Activated CD8-positive, alpha-beta T cell treated with anti-CD3 and anti-CD28 coated beads, Interleukin-2, amount 10 ng/mL, durations not matched to agents 7 days and 5 days (primary cell): ENCODE results near the gene CNGA3. TPM values are rescaled to one million over a fixed set of nuclear protein-coding genes. Genes with fewer than 3 reads are reported as not detected.

ENCODE experiments used
- ATAC-seq: fragments of 150-1000 bp; cut with Tn5 transposase; one replicate; pipeline ENCODE4 v1.10.0; 2021; ENCODE audit warnings: moderate library complexity
- CTCF ChIA-PET: fragments of 350-600 bp; sonication (Branson Sonifier 250); formaldehyde crosslinking; loops from one replicate; lab custom pipeline; 2021; ENCODE audit warnings: antibody characterized with exemption; lab: Charles Lee
- POLR2A ChIA-PET: fragments of 350-600 bp; sonication (Branson Sonifier 250); formaldehyde crosslinking; loops from one replicate; lab custom pipeline; 2021; ENCODE audit warnings: antibody characterized with exemption; lab: Charles Lee
- DNase-seq: peaks from one replicate; pipeline ENCODE4 v3.0.0-alpha.2; 2020
- H3K27ac Mint-ChIP-seq: one replicate; pipeline ENCODE4 v1.8.0; 2021; ENCODE audit warnings: mild to moderate bottlenecking, mixed read lengths
- H3K27me3 Mint-ChIP-seq: one replicate; pipeline ENCODE4 v1.8.0; 2021; ENCODE audit warnings: low read depth, mixed read lengths
- H3K36me3 Mint-ChIP-seq: one replicate; pipeline ENCODE4 v1.8.0; 2021; ENCODE audit warnings: low read depth, mixed read lengths
- H3K4me1 Mint-ChIP-seq: one replicate; pipeline ENCODE4 v1.8.0; 2021; ENCODE audit warnings: low read depth, mixed read lengths
- H3K4me3 Mint-ChIP-seq: one replicate; pipeline ENCODE4 v1.8.0; 2021; ENCODE audit warnings: mild to moderate bottlenecking, mixed read lengths
- H3K9me3 Mint-ChIP-seq: one replicate; pipeline ENCODE4 v1.8.0; 2022; ENCODE audit warnings: mixed read lengths; ENCODE audit not compliant: insufficient read depth
- total RNA-seq, 2 experiments: library from RNA; stranded (reverse); gene quantifications; one replicate each; pipeline ENCODE4 v1.2.3, GENCODE V29; 2021

The CNGA3 gene
- total RNA-seq, 2 experiments from 2014 or later = not detected

DNA sequence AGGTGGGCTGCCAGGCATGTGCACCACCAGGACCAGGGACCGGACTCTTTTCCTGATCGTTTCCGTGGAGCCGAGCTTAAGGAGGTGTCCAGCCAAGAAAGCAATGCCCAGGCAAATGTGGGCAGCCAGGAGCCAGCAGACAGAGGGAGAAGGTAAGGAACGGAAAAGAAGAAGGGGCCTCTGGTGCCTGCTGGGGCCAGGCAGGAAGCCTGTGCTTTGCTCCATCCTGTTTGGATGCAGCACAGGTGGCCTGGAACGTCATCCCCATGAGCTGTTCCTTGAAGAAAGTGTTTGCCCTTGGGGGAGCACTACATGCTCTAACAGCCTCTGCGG, 33.9 kb downstream of the CNGA3 start:
- no peak for ATAC-seq
- no peak for DNase-seq
- no peak overlapping the region for H3K4me3 Mint-ChIP-seq
- no peaks in the 10 kb centered on the region for H3K9me3 Mint-ChIP-seq
- peaks cover 3% of the 10 kb centered on the region for H3K4me1 Mint-ChIP-seq
- H3K36me3 Mint-ChIP-seq = no peaks in the 10 kb centered on the region
- POLR2A ChIA-PET = no interaction called here
- no peak overlapping the region for H3K27ac Mint-ChIP-seq
- peaks cover 19% of the 10 kb centered on the region for H3K27me3 Mint-ChIP-seq
- CTCF ChIA-PET = interaction anchor here (0.6 to 1.1 kb wide), 2 partner anchors 258 to 632 kb away, joined by 3 read pairs; no protein-coding TSS in a partner anchor

GRCh38 chr2:98381494-98381893, 35.2 kb downstream of the CNGA3 start:
- Mint-ChIP-seq H3K27me3 (peaks cover 17% of the 10 kb centered on the region), H3K9me3 (no peaks in the 10 kb centered on the region), H3K4me3 (no peak overlapping the region), H3K27ac (no peak overlapping the region), H3K4me1 (peaks cover 3% of the 10 kb centered on the region), H3K36me3 (no peaks in the 10 kb centered on the region)
- CTCF ChIA-PET = interaction anchor here (1.5 kb wide), 1 partner anchor 575 kb away, joined by 5 read pairs; no protein-coding TSS in a partner anchor
- POLR2A ChIA-PET = no interaction called here
- DNase-seq (no peak), ATAC-seq (no peak)

- no peaks in the 10 kb centered on the region for H3K9me3 Mint-ChIP-seq
- H3K36me3 Mint-ChIP-seq = no peaks in the 10 kb centered on the region
- ATAC-seq (no peak), DNase-seq (no peak)
- peaks cover 14% of the 10 kb centered on the region for H3K27me3 Mint-ChIP-seq
- peaks cover 3% of the 10 kb centered on the region for H3K4me1 Mint-ChIP-seq
- CTCF ChIA-PET = interaction anchor here (1.5 kb wide), 1 partner anchor 575 kb away, joined by 5 read pairs; no protein-coding TSS in a partner anchor
- no peak overlapping the region for H3K27ac Mint-ChIP-seq
- H3K4me3 Mint-ChIP-seq = no peak overlapping the region
- POLR2A ChIA-PET = no interaction called here
Observed at GRCh38 chr2:98382086-98382485, 35.8 kb downstream of the CNGA3 start.

DNA sequence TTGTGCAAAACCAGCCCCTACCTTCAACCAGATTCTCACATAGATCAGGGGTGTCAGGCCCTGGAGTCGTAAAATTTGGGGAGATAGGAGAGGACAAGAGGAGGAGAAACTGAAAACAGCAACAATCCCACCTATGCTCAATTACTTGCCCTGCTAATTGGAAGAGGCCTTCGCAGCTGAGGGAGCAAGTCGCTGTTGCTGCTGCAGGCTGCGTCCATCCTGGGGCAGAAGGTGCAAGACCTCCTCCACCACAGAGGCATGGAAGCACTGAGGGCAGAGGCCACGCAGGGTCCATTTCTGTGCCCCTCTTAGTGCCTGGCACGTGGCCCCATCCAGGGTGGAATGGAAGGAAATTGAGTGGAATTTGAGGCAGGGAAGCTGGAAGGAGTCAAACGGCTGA, 36.5 kb downstream of the CNGA3 start:
- DNase-seq (no peak), ATAC-seq (no peak)
- ChIA-PET POLR2A (no interaction called here), CTCF (no interaction called here)
- Mint-ChIP-seq H3K9me3 (no peaks in the 10 kb centered on the region), H3K27me3 (peaks cover 9% of the 10 kb centered on the region), H3K27ac (no peak overlapping the region), H3K4me3 (no peak overlapping the region), H3K4me1 (peaks cover 3% of the 10 kb centered on the region), H3K36me3 (no peaks in the 10 kb centered on the region)

- ATAC-seq (no peak), DNase-seq (no peak)
- Mint-ChIP-seq H3K36me3 (no peaks in the 10 kb centered on the region), H3K27ac (no peak overlapping the region), H3K27me3 (peaks cover 9% of the 10 kb centered on the region), H3K4me1 (peaks cover 3% of the 10 kb centered on the region), H3K9me3 (no peaks in the 10 kb centered on the region), H3K4me3 (no peak overlapping the region)
- ChIA-PET CTCF (no interaction called here), POLR2A (no interaction called here)
Observed at GRCh38 chr2:98383166-98383565, 36.9 kb downstream of the CNGA3 start.

DNA sequence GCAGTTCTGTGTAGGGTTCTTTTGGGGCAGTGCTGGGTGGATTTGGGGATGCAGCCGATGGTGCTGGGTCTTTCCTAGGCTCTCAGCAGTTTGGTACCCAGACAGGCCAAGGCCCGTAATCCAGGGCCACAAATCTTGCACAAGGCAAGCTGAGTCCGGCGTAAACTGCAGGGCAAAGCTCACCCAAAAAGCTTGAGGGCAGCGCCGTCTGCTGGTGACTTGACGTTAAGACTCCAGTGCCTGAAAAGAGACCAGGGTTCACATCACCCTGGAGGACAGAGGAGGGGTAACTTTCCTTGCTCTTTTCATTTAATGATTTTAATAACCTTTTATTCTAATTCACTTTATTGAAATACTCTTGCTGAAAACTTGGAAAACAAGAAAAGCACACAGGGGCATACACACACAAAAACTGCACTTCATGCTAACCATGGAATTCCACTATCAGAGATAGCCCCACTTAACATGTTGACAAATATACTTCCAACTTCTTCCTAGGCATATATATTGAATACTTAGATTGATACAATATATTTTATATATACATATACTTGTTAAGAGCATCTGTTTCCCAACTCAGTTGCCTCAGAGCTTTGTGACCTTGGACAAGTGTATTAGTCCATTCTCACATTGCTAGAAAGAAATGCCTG, 38.9 kb downstream of the CNGA3 start:
- CTCF ChIA-PET = interaction anchor here (0.6 to 2.0 kb wide), 23 partner anchors 9 to 1004 kb away, joined by 3 to 24 read pairs (median 3); no protein-coding TSS in a partner anchor
- no peak overlapping the region for H3K27ac Mint-ChIP-seq
- POLR2A ChIA-PET = interaction anchor here (0.6 kb wide), 1 partner anchor 672 kb away, joined by 4 read pairs; no protein-coding TSS in a partner anchor
- no peaks in the 10 kb centered on the region for H3K9me3 Mint-ChIP-seq
- H3K4me1 Mint-ChIP-seq = peaks cover 3% of the 10 kb centered on the region
- peaks cover 5% of the 10 kb centered on the region for H3K27me3 Mint-ChIP-seq
- H3K36me3 Mint-ChIP-seq = no peaks in the 10 kb centered on the region
- no peak overlapping the region for H3K4me3 Mint-ChIP-seq
- ATAC-seq (peak; percentile 95), DNase-seq (peak; percentile 82)

GRCh38 chr2:98387478-98387877, 41.2 kb downstream of the CNGA3 start:
- peaks cover 5% of the 10 kb centered on the region for H3K27me3 Mint-ChIP-seq
- no peak overlapping the region for H3K4me3 Mint-ChIP-seq
- no peaks in the 10 kb centered on the region for H3K36me3 Mint-ChIP-seq
- H3K9me3 Mint-ChIP-seq = no peaks in the 10 kb centered on the region
- no peak for ATAC-seq
- peaks cover 3% of the 10 kb centered on the region for H3K4me1 Mint-ChIP-seq
- POLR2A ChIA-PET = no interaction called here
- no peak for DNase-seq
- CTCF ChIA-PET = interaction anchor here (1.5 kb wide), 1 partner anchor 10 kb away, joined by 3 read pairs; no protein-coding TSS in a partner anchor
- no peak overlapping the region for H3K27ac Mint-ChIP-seq

GRCh38 chr2:98388081-98388480, 41.8 kb downstream of the CNGA3 start:
- Mint-ChIP-seq H3K4me1 (peaks cover 3% of the 10 kb centered on the region), H3K36me3 (no peaks in the 10 kb centered on the region), H3K4me3 (no peak overlapping the region), H3K27ac (no peak overlapping the region), H3K27me3 (peaks cover 5% of the 10 kb centered on the region), H3K9me3 (no peaks in the 10 kb centered on the region)
- ChIA-PET POLR2A (no interaction called here), CTCF (interaction anchor here (1.0 to 1.5 kb wide), 3 partner anchors 9 to 581 kb away, joined by 3 read pairs; no protein-coding TSS in a partner anchor)
- DNase-seq (no peak), ATAC-seq (no peak)

GRCh38 chr2:98388601-98389250, 42.5 kb downstream of the CNGA3 start:
- ATAC-seq (no peak), DNase-seq (no peak)
- Mint-ChIP-seq H3K4me3 (no peak overlapping the region), H3K27ac (no peak overlapping the region), H3K4me1 (peaks cover 3% of the 10 kb centered on the region), H3K27me3 (peaks cover 5% of the 10 kb centered on the region), H3K9me3 (no peaks in the 10 kb centered on the region), H3K36me3 (no peaks in the 10 kb centered on the region)
- ChIA-PET CTCF (interaction anchor here (0.6 to 1.5 kb wide), 4 partner anchors 9 to 582 kb away, joined by 3 read pairs; no protein-coding TSS in a partner anchor), POLR2A (interaction anchor here (0.7 kb wide), 1 partner anchor 407 kb away, joined by 3 read pairs; no protein-coding TSS in a partner anchor)

DNA sequence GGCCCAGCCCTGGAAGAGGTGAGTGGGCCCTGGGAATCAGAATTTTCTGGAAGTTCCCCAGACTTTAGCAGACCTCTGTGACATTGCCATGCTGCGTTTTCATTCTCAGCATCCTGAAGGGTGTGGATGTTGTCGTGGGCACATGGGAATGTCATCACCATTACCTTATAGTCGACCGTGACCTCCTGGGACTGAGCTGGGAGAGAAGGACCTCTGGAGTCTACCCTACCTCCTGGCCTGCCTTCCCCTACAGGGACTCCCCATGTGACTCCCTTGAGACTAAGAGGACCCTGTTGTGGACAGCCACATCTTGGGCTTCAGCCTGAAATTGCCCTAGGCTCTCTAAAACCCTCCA, 43.0 kb downstream of the CNGA3 start:
- POLR2A ChIA-PET = no interaction called here
- no peak for DNase-seq
- Mint-ChIP-seq H3K4me1 (peaks cover 3% of the 10 kb centered on the region), H3K4me3 (no peak overlapping the region), H3K9me3 (no peaks in the 10 kb centered on the region), H3K27me3 (peaks cover 5% of the 10 kb centered on the region), H3K36me3 (no peaks in the 10 kb centered on the region), H3K27ac (no peak overlapping the region)
- no peak for ATAC-seq
- CTCF ChIA-PET = interaction anchor here (0.6 to 1.5 kb wide), 3 partner anchors 8 to 35 kb away, joined by 3 read pairs; no protein-coding TSS in a partner anchor

DNA sequence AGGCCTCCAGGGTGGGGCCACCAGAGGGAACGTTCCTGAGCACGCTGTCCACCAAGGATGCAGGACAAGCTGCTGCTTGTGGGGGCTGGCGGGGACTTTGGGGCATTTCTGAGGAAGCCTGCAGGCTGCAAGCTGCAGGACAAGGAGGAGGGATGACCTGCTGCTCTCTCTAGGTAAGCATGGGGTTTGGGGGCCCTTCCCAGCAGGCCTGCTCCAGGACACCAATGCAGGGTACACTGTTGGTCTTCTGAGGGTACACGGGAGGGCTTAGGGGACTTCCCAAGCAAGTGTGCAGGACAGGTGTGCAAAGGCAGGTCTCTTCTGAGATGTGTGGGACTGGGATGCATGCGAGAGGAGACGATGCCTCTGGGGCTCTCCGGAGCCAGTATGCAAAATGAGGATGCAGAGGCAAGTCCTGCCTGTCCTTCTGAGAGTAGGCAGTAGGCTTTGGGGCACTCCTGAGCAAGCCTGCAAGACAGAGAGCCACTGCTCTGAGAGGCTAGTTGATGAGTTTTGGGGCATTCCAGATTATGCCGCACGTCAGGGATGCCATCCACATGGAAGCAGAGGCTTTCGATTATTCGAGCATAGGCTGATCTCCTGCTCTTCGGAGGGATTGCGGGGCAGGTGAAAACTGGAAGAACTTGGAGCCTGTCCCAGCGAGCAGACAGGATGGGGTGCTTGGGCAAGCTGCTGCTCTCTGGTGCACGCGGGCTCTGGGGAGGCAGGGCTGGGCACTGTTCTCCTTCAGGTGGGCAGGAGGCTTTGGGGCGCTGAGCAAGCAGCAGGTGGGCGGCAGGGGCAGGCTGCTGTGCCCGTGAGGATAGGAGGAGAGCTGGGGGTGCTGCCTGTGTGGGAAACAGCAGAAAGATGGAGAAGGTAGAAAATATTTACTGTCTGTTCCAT, 44.6 kb downstream of the CNGA3 start:
- no peak for DNase-seq
- Mint-ChIP-seq H3K27ac (no peak overlapping the region), H3K4me1 (no peaks in the 10 kb centered on the region), H3K9me3 (no peaks in the 10 kb centered on the region), H3K27me3 (peaks cover 8% of the 10 kb centered on the region), H3K4me3 (no peak overlapping the region), H3K36me3 (no peaks in the 10 kb centered on the region)
- ChIA-PET POLR2A (no interaction called here), CTCF (no interaction called here)
- no peak for ATAC-seq
